ENCODE results near the gene CD70. TPM values are rescaled to one million over a fixed set of nuclear protein-coding genes. Genes with fewer than 3 reads are reported as not detected.
A peak's percentile ranks its signal among the peaks of the same experiment; 100 is the strongest.
"Not testable (repeated sequence)": the region's sequence is repeated elsewhere in the genome, so short reads cannot be mapped to it uniquely, and the experiment has no call there.

CD70 gene
- not detected for polyA plus RNA-seq (ENCODE audit: insufficient read length in 3 of 3)

DNA sequence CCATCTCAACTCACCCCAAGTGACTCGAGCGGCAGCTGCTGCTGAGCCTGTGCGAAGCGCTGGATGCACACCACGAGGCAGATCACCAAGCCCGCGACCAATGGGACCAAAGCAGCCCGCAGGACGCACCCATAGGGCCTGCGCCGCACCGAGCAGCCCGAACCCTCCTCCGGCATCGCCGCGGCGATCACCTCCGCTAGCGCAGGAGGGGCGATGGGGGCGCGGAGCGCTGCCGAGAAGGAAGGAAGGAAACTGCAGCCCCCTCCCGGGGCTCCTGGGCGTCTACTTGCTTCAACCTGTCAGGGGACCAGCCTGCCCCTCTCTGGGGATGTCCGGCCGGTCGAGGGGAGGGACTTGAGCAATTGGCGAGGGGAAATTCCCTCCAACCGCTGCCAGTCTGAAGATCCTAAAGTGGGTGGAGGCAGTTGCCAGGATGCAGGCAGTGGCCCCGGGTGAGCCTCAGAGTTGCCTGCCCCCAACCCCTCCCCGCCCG is at the start of gene CD70:
Gene CD70, minus strand, starts transcription at position 324 of the 493 bp plus-strand sequence. Its CDS starts 148 bp downstream, at position 176.
- no peak for DNase-seq (ENCODE audit: low read depth in 3 of 3, low spot score in 2 of 3)

DNA sequence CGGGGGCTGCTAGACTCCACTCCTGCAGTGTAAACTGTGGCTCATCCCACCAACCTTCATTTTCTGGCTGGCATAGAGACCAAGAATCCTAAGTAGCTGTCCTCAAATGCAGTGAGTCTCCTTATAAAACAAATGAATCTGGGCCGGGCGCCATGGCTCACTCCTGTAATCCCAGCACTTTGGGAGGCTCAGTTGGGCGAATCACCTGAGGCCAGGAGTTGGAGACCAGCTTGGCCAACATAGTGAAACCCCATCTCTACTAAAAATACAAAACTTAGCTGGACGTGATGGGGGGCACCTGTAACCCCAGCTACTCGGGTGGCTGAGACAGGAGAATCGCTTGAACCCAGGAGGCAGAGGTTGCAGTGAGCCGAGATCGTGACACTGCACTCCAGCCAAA is 49.4 kb upstream of the CD70 start:
- DNase-seq (ENCODE audit: low read depth in 3 of 3, low spot score in 2 of 3) = not testable (repeated sequence)

DNA sequence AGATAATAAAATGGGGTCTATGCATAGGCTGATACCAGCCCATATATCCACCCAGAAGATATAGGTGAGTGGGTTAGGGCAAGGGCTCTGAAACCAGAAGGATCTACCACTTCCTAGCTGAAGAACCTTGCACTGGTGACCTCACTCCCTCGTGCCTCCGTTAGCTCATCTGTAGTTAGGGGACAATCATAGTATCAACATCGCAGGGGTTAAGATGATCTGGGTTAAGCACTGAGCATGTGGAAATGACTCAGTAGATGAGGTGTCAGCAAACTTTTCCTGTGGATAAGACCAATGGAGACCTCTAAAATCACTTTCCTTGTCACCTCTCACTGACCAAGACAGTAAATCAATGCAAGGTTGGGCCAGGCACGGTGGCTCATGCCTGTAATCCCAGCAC is 48.5 kb upstream of the CD70 start:
- no peak for DNase-seq (ENCODE audit: low read depth in 3 of 3, low spot score in 2 of 3)

DNA sequence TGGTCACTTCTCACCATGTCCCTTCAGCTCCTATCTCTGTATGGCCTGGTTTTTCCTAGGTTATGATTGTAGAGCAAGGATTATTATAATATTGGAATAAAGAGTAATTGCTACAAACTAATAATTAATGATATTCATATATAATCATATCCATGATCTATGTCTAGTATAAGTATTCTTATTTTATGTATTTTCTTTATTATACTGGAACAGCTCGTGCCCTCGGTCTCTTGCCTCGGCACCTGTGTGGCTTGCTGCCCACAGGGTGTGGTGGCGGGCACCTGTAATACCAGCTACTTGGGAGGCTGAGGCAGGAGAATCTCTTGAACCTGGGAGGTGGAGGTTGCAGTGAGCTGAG is 42.5 kb upstream of the CD70 start:
- not testable (repeated sequence) for DNase-seq (ENCODE audit: low read depth in 3 of 3, low spot score in 2 of 3)

- DNase-seq (ENCODE audit: low read depth in 3 of 3, low spot score in 2 of 3) = peak in 2 of 3 donors; percentile 10
Measured at GRCh38 chr19:6632747-6633455, 42.0 kb upstream of the CD70 start.

DNA sequence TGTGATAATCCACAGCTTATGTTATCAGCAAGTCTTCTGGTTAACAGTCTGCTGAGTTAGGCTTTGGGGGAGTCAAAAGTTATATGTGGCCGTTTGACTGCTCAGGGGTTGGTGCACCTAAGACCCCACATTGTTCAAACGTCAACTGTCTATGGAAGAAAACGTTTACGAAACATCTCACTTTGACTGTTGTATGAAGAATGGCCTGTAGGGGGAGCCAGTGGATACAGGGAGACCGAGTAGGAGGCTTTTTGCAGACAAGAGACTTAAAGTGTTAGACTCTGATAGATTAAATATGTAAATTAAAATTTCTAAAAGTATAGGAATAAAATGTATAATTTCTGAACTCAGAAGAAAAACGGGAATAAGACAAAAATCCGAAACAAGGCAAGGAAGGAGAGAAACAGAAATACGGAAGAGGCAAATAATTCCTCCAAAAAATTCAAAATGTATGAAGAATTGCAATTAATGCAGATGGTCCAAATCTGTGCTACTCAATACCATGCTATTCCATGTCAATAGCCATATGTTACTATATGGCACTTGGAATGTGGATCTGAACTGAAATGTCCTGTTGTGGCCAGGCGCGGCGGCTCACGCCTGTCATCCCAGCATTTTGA is 41.2 kb upstream of the CD70 start:
- DNase-seq (ENCODE audit: low read depth in 3 of 3, low spot score in 2 of 3) = peak; percentile 45 to 59 (median 56)

GRCh38 chr19:6626764-6627163 is 35.8 kb upstream of the CD70 start:
- DNase-seq (ENCODE audit: low read depth in 3 of 3, low spot score in 2 of 3) = no peak

GRCh38 chr19:6617374-6617773 is 26.4 kb upstream of the CD70 start:
- DNase-seq (ENCODE audit: low read depth in 3 of 3, low spot score in 2 of 3) = no peak

- DNase-seq (ENCODE audit: low read depth in 3 of 3, low spot score in 2 of 3) = no peak
Measured at GRCh38 chr19:6616011-6616410, 25.1 kb upstream of the CD70 start.

GRCh38 chr19:6613711-6614110 is 22.8 kb upstream of the CD70 start:
- DNase-seq (ENCODE audit: low read depth in 3 of 3, low spot score in 2 of 3) = no peak

DNA sequence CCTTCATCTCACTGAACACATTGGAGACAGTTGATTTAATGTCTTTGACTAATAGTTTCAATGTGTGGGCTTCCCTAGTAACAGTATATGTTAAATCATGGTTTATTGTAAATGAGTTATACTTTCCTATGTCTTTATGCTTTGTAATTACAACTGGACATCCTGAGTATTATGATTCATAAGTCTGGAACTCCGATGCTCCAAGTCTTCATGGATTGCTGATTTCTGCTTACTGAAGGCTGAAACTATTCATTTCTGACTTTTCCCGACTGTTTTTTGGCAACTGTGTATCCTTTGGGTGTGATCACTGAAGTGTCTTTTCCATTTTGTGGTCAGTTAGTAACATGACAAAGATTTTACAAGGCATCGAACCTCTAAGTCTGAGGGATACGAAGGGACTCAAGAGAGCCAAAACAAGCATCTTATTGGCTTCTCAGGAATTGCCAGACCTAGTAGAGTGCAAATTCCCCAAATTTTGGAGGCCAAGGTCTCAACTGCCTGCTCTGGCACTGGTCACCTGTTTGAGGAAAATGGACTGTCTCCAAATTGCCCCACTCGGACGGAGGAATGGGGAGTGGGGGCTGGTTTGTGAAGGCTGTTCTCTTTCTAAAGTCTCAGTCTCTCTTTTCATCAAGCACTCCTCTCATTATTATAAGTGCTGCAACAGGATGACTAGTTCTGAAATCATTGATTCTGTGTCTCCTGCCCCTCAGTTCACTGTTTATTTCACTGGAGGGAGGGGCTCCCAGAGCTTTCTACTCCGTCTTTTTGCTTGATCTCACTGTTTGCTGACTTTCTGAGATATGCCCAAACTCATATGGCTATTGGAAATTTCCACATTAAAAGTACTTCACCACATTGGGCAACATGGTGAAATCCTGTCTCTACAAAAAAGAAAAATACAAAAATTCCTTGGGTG is 20.2 kb upstream of the CD70 start:
- no peak for DNase-seq (ENCODE audit: low read depth in 3 of 3, low spot score in 2 of 3)

DNA sequence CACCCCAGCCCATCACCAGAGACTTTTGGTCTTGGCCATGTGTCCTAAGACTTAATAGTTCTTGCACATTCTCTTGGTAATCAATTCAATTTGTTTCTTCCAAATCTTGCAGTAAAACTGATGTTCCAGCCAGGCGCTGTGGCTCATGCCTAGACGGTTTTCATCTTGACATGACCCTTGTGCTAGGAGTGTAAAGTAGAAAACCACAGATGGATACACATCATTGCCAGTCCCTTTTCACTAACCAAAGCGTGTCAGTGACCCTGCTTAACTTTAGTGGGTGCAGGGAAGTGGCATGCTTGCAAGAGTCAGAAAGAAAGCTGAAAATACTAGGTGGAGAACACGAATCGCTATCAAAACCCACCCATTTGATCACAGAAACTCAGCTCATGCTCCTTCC is 18.0 kb upstream of the CD70 start:
- DNase-seq (ENCODE audit: low read depth in 3 of 3, low spot score in 2 of 3) = no peak

- not testable (repeated sequence) for DNase-seq (ENCODE audit: low read depth in 3 of 3, low spot score in 2 of 3)
Measured at GRCh38 chr19:6608146-6608545, 17.2 kb upstream of the CD70 start.

DNA sequence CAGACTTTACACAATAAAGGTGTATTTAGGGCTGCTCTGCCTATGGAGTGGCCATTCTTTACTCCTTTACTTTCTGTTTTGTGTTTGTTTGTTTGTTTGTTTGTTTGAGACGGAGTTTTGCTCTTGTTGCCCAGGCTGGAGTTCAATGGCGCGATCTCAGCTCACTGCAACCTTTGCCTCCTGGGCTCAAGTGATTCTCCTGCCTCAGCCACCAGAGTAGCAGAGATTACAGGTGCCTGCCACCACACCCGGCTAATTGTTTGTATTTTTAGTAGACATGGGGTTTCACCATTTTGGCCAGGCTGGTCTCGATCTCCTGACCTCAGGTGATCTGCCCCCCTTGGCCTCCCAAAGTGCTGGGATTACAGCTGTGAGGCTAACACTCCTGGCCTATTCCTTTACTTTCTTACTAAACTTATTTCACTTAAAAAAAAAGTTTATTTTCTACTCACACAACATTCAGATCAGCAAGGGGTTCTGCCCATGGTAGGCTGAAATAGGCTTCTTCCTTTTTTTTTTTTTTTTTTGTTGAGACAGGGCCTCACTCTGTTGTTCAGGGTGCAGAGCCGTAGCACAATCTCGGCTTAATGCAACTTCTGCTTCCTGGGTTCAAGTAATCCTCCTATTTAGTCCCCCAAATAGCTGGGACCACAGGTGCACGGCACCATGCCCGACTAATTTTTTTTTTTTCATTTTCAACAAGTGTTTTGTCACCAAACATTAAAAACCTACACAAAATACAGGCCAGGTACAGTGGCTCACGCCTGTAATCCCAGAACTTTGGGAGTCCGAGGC is 15.5 kb upstream of the CD70 start:
- not testable (repeated sequence) for DNase-seq (ENCODE audit: low read depth in 3 of 3, low spot score in 2 of 3)

DNA sequence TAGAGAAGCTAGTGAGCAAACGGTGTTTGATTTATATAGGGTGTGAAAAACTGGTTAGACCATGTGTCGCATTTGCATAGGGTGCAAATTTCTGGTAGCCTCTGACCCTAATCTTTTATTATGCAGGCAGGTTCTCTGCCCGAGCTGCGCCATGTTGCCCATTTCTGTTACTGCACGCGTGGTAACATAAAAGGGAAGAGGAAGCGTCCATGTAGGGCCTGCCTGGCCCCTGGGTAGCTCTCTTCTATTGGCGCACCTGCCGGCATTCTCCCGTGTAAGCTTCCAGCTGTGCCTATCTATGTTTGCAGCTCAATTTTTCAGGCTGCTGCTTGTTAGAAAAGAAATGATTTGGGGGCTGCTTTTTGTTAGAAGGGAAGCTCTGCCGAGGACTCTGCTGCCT is 14.0 kb upstream of the CD70 start:
- no peak for DNase-seq (ENCODE audit: low read depth in 3 of 3, low spot score in 2 of 3)

- DNase-seq (ENCODE audit: low read depth in 3 of 3, low spot score in 2 of 3) = no peak
Measured at GRCh38 chr19:6602729-6603114, 11.8 kb upstream of the CD70 start.

DNA sequence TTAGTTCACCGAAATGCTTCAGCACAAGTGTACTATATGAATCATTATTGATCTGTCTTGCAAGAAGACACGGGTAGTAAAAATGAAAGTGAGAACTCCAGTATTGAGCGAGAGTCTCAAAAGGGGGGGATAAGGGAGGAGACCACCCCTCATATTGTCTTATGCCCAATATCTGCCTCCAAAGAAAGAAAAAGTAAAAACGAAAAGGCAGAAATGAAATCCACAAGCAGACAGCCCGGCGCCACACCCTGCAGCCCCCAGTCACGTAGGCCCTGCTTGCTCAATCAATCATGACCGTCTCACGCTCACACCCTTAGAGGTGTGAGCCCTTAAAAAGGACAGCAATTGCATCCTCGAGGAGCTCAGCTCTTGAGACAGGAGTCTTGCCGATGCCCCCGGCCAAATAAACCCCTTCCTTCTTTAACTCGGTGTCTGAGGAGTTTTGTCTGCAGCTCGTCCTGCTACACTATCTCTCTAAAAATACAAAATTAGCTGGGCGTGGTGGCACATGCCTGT is 10.6 kb upstream of the CD70 start:
- not testable (repeated sequence) for DNase-seq (ENCODE audit: low read depth in 3 of 3, low spot score in 2 of 3)

GRCh38 chr19:6600951-6601536 is 10.1 kb upstream of the CD70 start:
- DNase-seq (ENCODE audit: low read depth in 3 of 3, low spot score in 2 of 3) = not testable (repeated sequence)

GRCh38 chr19:6599866-6600454 is 9.0 kb upstream of the CD70 start:
- no peak for DNase-seq (ENCODE audit: low read depth in 3 of 3, low spot score in 2 of 3)

All from right renal cortex interstitium (tissue), 3 donors.